ENCODE results near the gene S100G. TPM values are rescaled to one million over a fixed set of nuclear protein-coding genes. Genes with fewer than 3 reads are reported as not detected.

S100G gene
- polyA plus RNA-seq, 1 of the 3 experiments (the other 2 are of a cell fraction) = not detected

- ChIA-PET POLR2A (no interaction called here), CTCF (no interaction called here)
- H4K20me1 ChIP-seq (ENCODE audit: insufficient read depth) = no peaks in the 10 kb centered on the region
- no peak overlapping the region for H2AFZ ChIP-seq (ENCODE audit: low read depth)
- H3K9me3 ChIP-seq = no peaks in the 10 kb centered on the region
- H3K27me3 ChIP-seq (ENCODE audit: insufficient read depth) = no peaks in the 10 kb centered on the region
- no peak overlapping the region for H3K4me2 ChIP-seq
- H3K4me1 ChIP-seq (ENCODE audit: control insufficient read depth in 1 of 2, insufficient read depth in 2 of 2, low read depth in 1 of 2, low read length in 1 of 2) = no peaks in the 10 kb centered on the region
- WGBS (ENCODE audit: low lambda C conversion rate) = 84% methylated on average over 6 of the region's 6 CpGs
- H3K36me3 ChIP-seq (replicated peaks in 1 of 2; ENCODE audit: control insufficient read depth in 1 of 2, insufficient read depth in 2 of 2, low read length in 1 of 2) = peaks cover 2 to 17% of the 10 kb centered on the region in 2 experiments
- H3K27ac ChIP-seq (ENCODE audit: low read depth in 2 of 2, low read length in 1 of 2) = no peak overlapping the region
- H3K79me2 ChIP-seq (ENCODE audit: insufficient read depth) = no peaks in the 10 kb centered on the region
- H3K9me2 ChIP-seq = no peaks in the 10 kb centered on the region
- no peak overlapping the region for H3K4me3 ChIP-seq (ENCODE audit: low read depth in 2 of 2, low read length in 1 of 2)
- H3K9ac ChIP-seq = no peak overlapping the region
- DNase-seq = no peak
- no peak for TF ChIP-seq USF1 (IDR thresholded peaks at IDR 0.05; ENCODE audit: borderline replicate concordance, low read depth)
- no peak for TF ChIP-seq MEF2A (IDR thresholded peaks at IDR 0.05; ENCODE audit: borderline replicate concordance, low read depth)
- TF ChIP-seq POLR2AphosphoS5 (IDR thresholded peaks at IDR 0.05; ENCODE audit: low read depth, low read length) = no peak
- TF ChIP-seq TAF1 (IDR thresholded peaks at IDR 0.05; ENCODE audit: borderline replicate concordance, low read depth, low read length) = no peak
- no peak for TF ChIP-seq TEAD4 (IDR thresholded peaks at IDR 0.05; ENCODE audit: borderline replicate concordance, insufficient read depth)
- TF ChIP-seq ELF1 (IDR thresholded peaks at IDR 0.05) = no peak
- TF ChIP-seq RXRA (IDR thresholded peaks at IDR 0.05; ENCODE audit: borderline replicate concordance, low read depth) = no peak
- TF ChIP-seq GATA2 (CRISPR knock-in tag; IDR thresholded peaks at IDR 0.05) = no peak
- no peak for TF ChIP-seq CHD2 (IDR thresholded peaks at IDR 0.05; ENCODE audit: low read length, partially characterized antibody)
- TF ChIP-seq NFIC (IDR thresholded peaks at IDR 0.05; ENCODE audit: borderline replicate concordance) = no peak
- TF ChIP-seq FOXM1 (IDR thresholded peaks at IDR 0.05; ENCODE audit: low read depth) = no peak
- TF ChIP-seq NRF1 (IDR thresholded peaks at IDR 0.05; ENCODE audit: low read depth, low read length) = no peak
- no peak for TF ChIP-seq SMC3 (IDR thresholded peaks at IDR 0.05; ENCODE audit: low read depth, low read length)
- peaks cover 16% of the 10 kb centered on the region for H3F3A ChIP-seq (replicated peaks; ENCODE audit: insufficient read depth)
Observed at GRCh38 chrX:16699389-16699788, 49.4 kb downstream of the S100G start.

- TF ChIP-seq TAF1 (IDR thresholded peaks at IDR 0.05; ENCODE audit: borderline replicate concordance, low read depth, low read length) (no peak), PBX3 (IDR thresholded peaks at IDR 0.05) (no peak), FOXJ3 (CRISPR knock-in tag; IDR thresholded peaks at IDR 0.05) (no peak), JUND (IDR thresholded peaks at IDR 0.05) (no peak), SIN3A (IDR thresholded peaks at IDR 0.05; ENCODE audit: borderline replicate concordance, low read depth, low read length) (no peak), SMC3 (IDR thresholded peaks at IDR 0.05; ENCODE audit: low read depth, low read length) (no peak), EP300 (IDR thresholded peaks at IDR 0.05; ENCODE audit: borderline replicate concordance in 1 of 2, low read depth in 1 of 2, low read length in 1 of 2) (no peak), USF1 (IDR thresholded peaks at IDR 0.05; ENCODE audit: borderline replicate concordance, low read depth) (no peak), RCOR1 (IDR thresholded peaks at IDR 0.05; ENCODE audit: low read length) (no peak), TEAD4 (IDR thresholded peaks at IDR 0.05; ENCODE audit: borderline replicate concordance, insufficient read depth) (no peak), RXRA (IDR thresholded peaks at IDR 0.05; ENCODE audit: borderline replicate concordance, low read depth) (no peak), POLR2AphosphoS5 (IDR thresholded peaks at IDR 0.05; ENCODE audit: low read depth, low read length) (no peak), CTCF (IDR thresholded peaks at IDR 0.05) (no peak), NFIC (IDR thresholded peaks at IDR 0.05; ENCODE audit: borderline replicate concordance) (no peak)
- POLR2A ChIA-PET = no interaction called here
- CTCF ChIA-PET = no interaction called here
Observed at GRCh38 chrX:16700734-16701133, 50.8 kb downstream of the S100G start.

More at GRCh38 chrX:16700734-16701133, 50.8 kb downstream of the S100G start:
- Histone ChIP-seq H3F3A (replicated peaks; ENCODE audit: insufficient read depth) (peaks cover 16% of the 10 kb centered on the region), H4K20me1 (ENCODE audit: insufficient read depth) (no peaks in the 10 kb centered on the region), H3K4me2 (no peak overlapping the region), H2AFZ (ENCODE audit: low read depth) (no peak overlapping the region), H3K27ac (ENCODE audit: low read depth in 2 of 2, low read length in 1 of 2) (no peak overlapping the region), H3K27me3 (ENCODE audit: insufficient read depth) (no peaks in the 10 kb centered on the region), H3K9me2 (no peaks in the 10 kb centered on the region), H3K9ac (no peak overlapping the region), H3K36me3 (replicated peaks in 1 of 2; ENCODE audit: control insufficient read depth in 1 of 2, insufficient read depth in 2 of 2, low read length in 1 of 2) (peaks cover 2 to 17% of the 10 kb centered on the region in 2 experiments), H3K4me1 (ENCODE audit: control insufficient read depth in 1 of 2, insufficient read depth in 2 of 2, low read depth in 1 of 2, low read length in 1 of 2) (no peaks in the 10 kb centered on the region), H3K9me3 (no peaks in the 10 kb centered on the region), H3K4me3 (ENCODE audit: low read depth in 2 of 2, low read length in 1 of 2) (no peak overlapping the region), H3K79me2 (ENCODE audit: insufficient read depth) (no peaks in the 10 kb centered on the region)
- DNase-seq = no peak
- 76% methylated on average over 2 of the region's 2 CpGs for WGBS (ENCODE audit: low lambda C conversion rate)
